Neural progenitor cell (in vitro differentiated cells): ENCODE results near the gene INO80. TPM values are rescaled to one million over a fixed set of nuclear protein-coding genes. Genes with fewer than 3 reads are reported as not detected.
A peak's percentile ranks its signal among the peaks of the same experiment; 100 is the strongest.
"Not testable (repeated sequence)": the region's sequence is repeated elsewhere in the genome, so short reads cannot be mapped to it uniquely, and the experiment has no call there.

Source experiments
- DNase-seq: peaks from one replicate; pipeline ENCODE4 v3.0.0-alpha.2; 2016; ENCODE audit warnings: low spot score
- H2AFZ ChIP-seq: fragments of 200-600 bp; sonication (generic); replicated peaks from 2 replicates; pipeline ENCODE4 v1.6.1; 2016; ENCODE audit warnings: antibody characterized with exemption
- H3F3A ChIP-seq: fragments of 200-600 bp; sonication (generic); 2 replicates; pipeline ENCODE4 v1.6.1; 2016; ENCODE audit warnings: antibody characterized with exemption, low read depth
- H3K27ac ChIP-seq: fragments of 200-600 bp; sonication (generic); 2 replicates; pipeline ENCODE4 v1.5.1; 2016; ENCODE audit warnings: mild to moderate bottlenecking
- H3K27me3 ChIP-seq: fragments of 200-600 bp; sonication (generic); 2 replicates; pipeline ENCODE4 v1.6.1; 2016; ENCODE audit warnings: mild to moderate bottlenecking, moderate library complexity
- H3K36me3 ChIP-seq: fragments of 200-600 bp; sonication (generic); 2 replicates; pipeline ENCODE4 v1.5.1; 2016
- H3K4me1 ChIP-seq: fragments of 200-600 bp; sonication (generic); 2 replicates; pipeline ENCODE4 v1.6.1; 2016; ENCODE audit warnings: mixed run types
- H3K4me2 ChIP-seq: fragments of 200-600 bp; sonication (generic); 2 replicates; pipeline ENCODE4 v1.6.1; 2016
- H3K4me3 ChIP-seq: fragments of 200-600 bp; sonication (generic); 2 replicates; pipeline ENCODE4 v1.5.1; 2016
- H3K79me2 ChIP-seq: fragments of 200-600 bp; sonication (generic); 2 replicates; pipeline ENCODE4 v1.6.1; 2016; ENCODE audit warnings: low read depth
- H3K9ac ChIP-seq: fragments of 200-600 bp; sonication (generic); 2 replicates; pipeline ENCODE4 v1.6.1; 2016
- H3K9me3 ChIP-seq: fragments of 200-600 bp; sonication (generic); 2 replicates; pipeline ENCODE4 v1.5.1; 2016; ENCODE audit warnings: low read depth
- H4K20me1 ChIP-seq: fragments of 200-600 bp; sonication (generic); 2 replicates; pipeline ENCODE4 v1.6.1; 2016; ENCODE audit warnings: low read depth
- H3K27ac Mint-ChIP-seq: 3 replicates; pipeline ENCODE4 v1.8.0; 2021; ENCODE audit warnings: mixed read lengths
- H3K27me3 Mint-ChIP-seq: 2 replicates; pipeline ENCODE4 v1.8.0; 2022; ENCODE audit warnings: low read depth, mild to moderate bottlenecking, inconsistent platforms, moderate library complexity, mixed read lengths; ENCODE audit not compliant: insufficient read depth
- H3K36me3 Mint-ChIP-seq: 3 replicates; pipeline ENCODE4 v1.8.0; 2021; ENCODE audit warnings: mixed read lengths
- H3K4me1 Mint-ChIP-seq: 3 replicates; pipeline ENCODE4 v1.8.0; 2021; ENCODE audit warnings: mixed read lengths
- H3K4me3 Mint-ChIP-seq: 3 replicates; pipeline ENCODE4 v1.8.0; 2021; ENCODE audit warnings: mild to moderate bottlenecking, moderate library complexity, mixed read lengths
- H3K9me3 Mint-ChIP-seq: 3 replicates; pipeline ENCODE4 v1.8.0; 2020; ENCODE audit warnings: mixed read lengths
- EZH2 ChIP-seq: fragments of 200-600 bp; sonication (generic); IDR thresholded peaks from 2 replicates; pipeline ENCODE4 v1.6.1; 2017; ENCODE audit warnings: antibody characterized with exemption, mild to moderate bottlenecking, moderate library complexity
- EZH2phosphoT487 ChIP-seq: fragments of 200-600 bp; sonication (generic); IDR thresholded peaks from 2 replicates; pipeline ENCODE4 v1.6.1; 2017; ENCODE audit warnings: antibody characterized with exemption
- total RNA-seq: library from RNA; depleted of rRNA; stranded (reverse); fragments of >200 nt; gene quantifications from 2 replicates; pipeline ENCODE4 v1.2.3, GENCODE V29; 2015; ENCODE audit warnings: low replicate concordance
- TF ChIP-seq, protein P1 (sequence below): fragments of 200-600 bp; sonication (generic); IDR thresholded peaks from 2 replicates; pipeline ENCODE4 v1.5.1; 2017; ENCODE audit warnings: antibody characterized with exemption, mild to moderate bottlenecking

The INO80 gene
- total RNA-seq, 1 donor from 2014 or later = 25.4 TPM

- no peak for DNase-seq
- no peak overlapping the region for H3K27ac ChIP-seq
- H3K27me3 ChIP-seq = no peaks in the 10 kb centered on the region
- no peaks in the 10 kb centered on the region for H3K9me3 ChIP-seq
- peaks cover 3% of the 10 kb centered on the region for H3F3A ChIP-seq
- Mint-ChIP-seq H3K4me3 (no peak overlapping the region), H3K27ac (peak overlapping the region; percentile 5), H3K9me3 (peaks cover 4% of the 10 kb centered on the region), H3K4me1 (peaks cover 27% of the 10 kb centered on the region), H3K27me3 (peaks cover 11% of the 10 kb centered on the region), H3K36me3 (no peaks in the 10 kb centered on the region)
- no peaks in the 10 kb centered on the region for H4K20me1 ChIP-seq
- H3K79me2 ChIP-seq = no peaks in the 10 kb centered on the region
- H3K4me2 ChIP-seq = no peak overlapping the region
- no peak for TF ChIP-seq EZH2
- TF ChIP-seq EZH2phosphoT487 = no peak
- peaks cover 15% of the 10 kb centered on the region for H3K4me1 ChIP-seq
- no peak overlapping the region for H2AFZ ChIP-seq
- H3K9ac ChIP-seq = no peak overlapping the region
- H3K4me3 ChIP-seq = no peak overlapping the region
- H3K36me3 ChIP-seq = no peaks in the 10 kb centered on the region
Observed at GRCh38 chr15:40963201-40963600, 152.9 kb downstream of the INO80 start.

DNA sequence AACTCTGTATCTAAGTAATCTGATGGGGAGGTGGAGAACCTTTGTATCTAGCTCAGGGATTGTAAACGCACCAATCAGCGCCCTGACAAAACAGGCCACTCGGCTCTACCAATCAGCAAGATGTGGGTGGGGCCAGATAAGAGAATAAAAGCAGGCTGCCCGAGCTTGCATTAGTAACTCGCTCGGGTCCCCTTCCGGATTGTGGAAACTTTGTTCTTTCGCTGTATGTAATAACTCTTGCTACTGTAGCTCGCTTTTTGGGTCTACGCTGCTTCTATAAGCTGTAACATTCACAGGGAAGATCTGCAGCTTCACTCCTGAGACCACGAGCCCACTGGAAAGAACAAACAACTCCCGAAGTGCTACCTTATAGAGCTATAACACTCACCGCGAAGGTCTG lies 153.8 kb downstream of the INO80 start:
- Mint-ChIP-seq H3K4me1 (peaks cover 25% of the 10 kb centered on the region), H3K4me3 (peak overlapping the region; percentile 46)
- not testable (repeated sequence) for H3K9me3 ChIP-seq, H3K9me3 Mint-ChIP-seq, H4K20me1 ChIP-seq, H2AFZ ChIP-seq, H3K36me3 Mint-ChIP-seq, H3K4me2 ChIP-seq, H3F3A ChIP-seq, H3K36me3 ChIP-seq, H3K27me3 ChIP-seq, H3K79me2 ChIP-seq, DNase-seq, H3K27ac Mint-ChIP-seq, H3K9ac ChIP-seq, H3K4me3 ChIP-seq, H3K27ac ChIP-seq, H3K27me3 Mint-ChIP-seq
- peaks cover 15% of the 10 kb centered on the region for H3K4me1 ChIP-seq

DNA sequence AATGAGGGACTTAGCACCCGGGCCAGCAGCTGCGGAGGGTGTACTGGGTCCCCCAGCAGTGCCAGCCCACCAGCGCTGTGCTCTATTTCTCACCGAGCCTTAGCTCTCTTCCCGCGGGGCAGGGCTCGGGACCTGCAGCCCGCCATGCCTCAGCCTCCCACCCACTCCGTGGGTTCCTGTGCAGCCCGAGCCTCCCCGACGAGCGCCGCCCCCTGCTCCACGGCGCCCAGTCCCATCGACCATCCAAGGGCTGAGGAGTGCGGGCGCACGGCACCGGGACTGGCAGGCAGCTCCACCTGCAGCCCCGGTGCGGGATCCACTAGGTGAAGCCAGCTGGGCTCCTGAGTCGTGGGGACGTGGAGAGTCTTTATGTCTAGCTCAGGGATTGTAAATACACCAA lies 154.3 kb downstream of the INO80 start:
- not testable (repeated sequence) for H3K36me3 ChIP-seq, H3K36me3 Mint-ChIP-seq, H3K4me3 Mint-ChIP-seq

DNA sequence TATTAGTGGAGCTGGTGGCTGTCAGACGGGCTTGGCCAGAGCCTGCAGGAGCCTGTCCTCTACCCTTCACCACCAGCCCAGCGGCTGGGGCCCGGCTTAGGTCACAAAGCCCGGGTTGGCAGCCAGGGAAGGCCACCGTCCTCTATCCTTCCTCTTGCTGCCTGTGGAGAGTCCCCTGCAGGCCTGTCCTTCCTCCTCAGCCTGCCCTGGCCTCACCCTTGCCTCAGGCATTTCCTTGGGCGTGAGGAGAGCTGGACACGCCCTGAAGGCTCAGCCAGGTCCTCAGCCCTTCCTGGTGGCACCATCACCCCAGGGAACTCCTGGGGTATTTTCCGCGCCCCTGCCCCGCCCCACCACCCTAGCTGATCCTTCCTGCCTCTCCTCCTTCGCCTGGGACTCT lies 155.2 kb downstream of the INO80 start:
- Histone ChIP-seq H3K9me3 (no peaks in the 10 kb centered on the region), H3K27me3 (no peaks in the 10 kb centered on the region), H4K20me1 (no peaks in the 10 kb centered on the region), H3K4me2 (no peak overlapping the region), H2AFZ (no peak overlapping the region), H3K79me2 (no peaks in the 10 kb centered on the region), H3K9ac (no peak overlapping the region), H3K27ac (no peak overlapping the region), H3K4me1 (peaks cover 10% of the 10 kb centered on the region), H3K4me3 (no peak overlapping the region), H3F3A (no peaks in the 10 kb centered on the region), H3K36me3 (no peaks in the 10 kb centered on the region)
- Mint-ChIP-seq H3K4me3 (no peak overlapping the region), H3K4me1 (peaks cover 18% of the 10 kb centered on the region), H3K27ac (no peak overlapping the region), H3K9me3 (peaks cover 4% of the 10 kb centered on the region), H3K36me3 (peaks cover 3% of the 10 kb centered on the region), H3K27me3 (peaks cover 7% of the 10 kb centered on the region)
- TF ChIP-seq EZH2 (no peak), EZH2phosphoT487 (no peak)
- TF ChIP-seq, protein P1, sequence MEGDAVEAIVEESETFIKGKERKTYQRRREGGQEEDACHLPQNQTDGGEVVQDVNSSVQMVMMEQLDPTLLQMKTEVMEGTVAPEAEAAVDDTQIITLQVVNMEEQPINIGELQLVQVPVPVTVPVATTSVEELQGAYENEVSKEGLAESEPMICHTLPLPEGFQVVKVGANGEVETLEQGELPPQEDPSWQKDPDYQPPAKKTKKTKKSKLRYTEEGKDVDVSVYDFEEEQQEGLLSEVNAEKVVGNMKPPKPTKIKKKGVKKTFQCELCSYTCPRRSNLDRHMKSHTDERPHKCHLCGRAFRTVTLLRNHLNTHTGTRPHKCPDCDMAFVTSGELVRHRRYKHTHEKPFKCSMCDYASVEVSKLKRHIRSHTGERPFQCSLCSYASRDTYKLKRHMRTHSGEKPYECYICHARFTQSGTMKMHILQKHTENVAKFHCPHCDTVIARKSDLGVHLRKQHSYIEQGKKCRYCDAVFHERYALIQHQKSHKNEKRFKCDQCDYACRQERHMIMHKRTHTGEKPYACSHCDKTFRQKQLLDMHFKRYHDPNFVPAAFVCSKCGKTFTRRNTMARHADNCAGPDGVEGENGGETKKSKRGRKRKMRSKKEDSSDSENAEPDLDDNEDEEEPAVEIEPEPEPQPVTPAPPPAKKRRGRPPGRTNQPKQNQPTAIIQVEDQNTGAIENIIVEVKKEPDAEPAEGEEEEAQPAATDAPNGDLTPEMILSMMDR = no peak
- no peak for DNase-seq

More for the DNA sequence above, 154.3 kb downstream of the INO80 start:
- not testable (repeated sequence) for H3K27ac Mint-ChIP-seq, H3K79me2 ChIP-seq, H3K9me3 Mint-ChIP-seq, H3K27me3 Mint-ChIP-seq, H3K27me3 ChIP-seq, H3F3A ChIP-seq, DNase-seq, H3K4me3 ChIP-seq, H4K20me1 ChIP-seq, H3K9me3 ChIP-seq, H3K9ac ChIP-seq, H3K27ac ChIP-seq, H3K4me2 ChIP-seq, H2AFZ ChIP-seq
- H3K4me1 ChIP-seq = peaks cover 15% of the 10 kb centered on the region
- H3K4me1 Mint-ChIP-seq = peaks cover 23% of the 10 kb centered on the region

GRCh38 chr15:40960151-40960885 lies 155.8 kb downstream of the INO80 start:
- Mint-ChIP-seq H3K4me1 (peaks cover 18% of the 10 kb centered on the region), H3K36me3 (peaks cover 3% of the 10 kb centered on the region), H3K4me3 (peak overlapping the region; percentile 12), H3K27ac (peak overlapping the region; percentile 15), H3K9me3 (peaks cover 4% of the 10 kb centered on the region), H3K27me3 (peaks cover 7% of the 10 kb centered on the region)
- Histone ChIP-seq H3K27me3 (no peaks in the 10 kb centered on the region), H3K4me3 (no peak overlapping the region), H3K79me2 (no peaks in the 10 kb centered on the region), H3K27ac (no peak overlapping the region), H4K20me1 (no peaks in the 10 kb centered on the region), H3K36me3 (no peaks in the 10 kb centered on the region), H3K9ac (no peak overlapping the region), H3K9me3 (no peaks in the 10 kb centered on the region), H2AFZ (peak overlapping the region; percentile 52), H3K4me2 (no peak overlapping the region), H3F3A (no peaks in the 10 kb centered on the region), H3K4me1 (peaks cover 9% of the 10 kb centered on the region)
- no peak for DNase-seq
- TF ChIP-seq, protein P1 = no peak
- no peak for TF ChIP-seq EZH2
- TF ChIP-seq EZH2phosphoT487 = no peak
